Astrocyte (in vitro differentiated cells and primary cell): ENCODE results near the gene C16orf46.

Experiments used
- CTCF ChIP-seq: IDR thresholded peaks from 2 replicates; pipeline ENCODE4 v1.5.1; 2011; ENCODE audit warnings: low read depth, mild to moderate bottlenecking, inconsistent platforms, low read length, moderate library complexity; ENCODE audit not compliant: insufficient read depth
- EZH2 ChIP-seq: IDR thresholded peaks from 2 replicates; pipeline ENCODE4 v1.6.1; 2012; ENCODE audit warnings: mild to moderate bottlenecking, low read length, inconsistent platforms; ENCODE audit not compliant: insufficient read depth

- TF ChIP-seq CTCF (no peak), EZH2 (no peak)
Observed at GRCh38 chr16:81067166-81067565, 9.9 kb downstream of the C16orf46 start.
